ENCODE data around the gene MCUB. TPM values are rescaled to one million over a fixed set of nuclear protein-coding genes. Genes with fewer than 3 reads are reported as not detected.
"Not testable (repeated sequence)": the region's sequence is repeated elsewhere in the genome, so short reads cannot be mapped to it uniquely, and the experiment has no call there.

MCUB gene
- total and polyA plus RNA-seq, 9 of the 15 experiments (the other 6 are each of a cell fraction or from before 2014, with no cell fraction given): 1.4 to 21.5 (median 5.4) TPM

GRCh38 chr4:109592367-109592766, 32.3 kb downstream of the MCUB start (continued):
- TF ChIP-seq, protein P1, sequence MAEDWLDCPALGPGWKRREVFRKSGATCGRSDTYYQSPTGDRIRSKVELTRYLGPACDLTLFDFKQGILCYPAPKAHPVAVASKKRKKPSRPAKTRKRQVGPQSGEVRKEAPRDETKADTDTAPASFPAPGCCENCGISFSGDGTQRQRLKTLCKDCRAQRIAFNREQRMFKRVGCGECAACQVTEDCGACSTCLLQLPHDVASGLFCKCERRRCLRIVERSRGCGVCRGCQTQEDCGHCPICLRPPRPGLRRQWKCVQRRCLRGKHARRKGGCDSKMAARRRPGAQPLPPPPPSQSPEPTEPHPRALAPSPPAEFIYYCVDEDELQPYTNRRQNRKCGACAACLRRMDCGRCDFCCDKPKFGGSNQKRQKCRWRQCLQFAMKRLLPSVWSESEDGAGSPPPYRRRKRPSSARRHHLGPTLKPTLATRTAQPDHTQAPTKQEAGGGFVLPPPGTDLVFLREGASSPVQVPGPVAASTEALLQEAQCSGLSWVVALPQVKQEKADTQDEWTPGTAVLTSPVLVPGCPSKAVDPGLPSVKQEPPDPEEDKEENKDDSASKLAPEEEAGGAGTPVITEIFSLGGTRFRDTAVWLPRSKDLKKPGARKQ (CRISPR knock-in tag; IDR thresholded peaks at IDR 0.05): no peak
- no peak for TF ChIP-seq GATA2 (CRISPR knock-in tag; IDR thresholded peaks at IDR 0.05)
- no peak for TF ChIP-seq ZNF76 (CRISPR knock-in tag; IDR thresholded peaks at IDR 0.05; ENCODE audit: borderline replicate concordance)
- TF ChIP-seq CBX1 (IDR thresholded peaks at IDR 0.05; ENCODE audit: low read depth): no peak

DNA sequence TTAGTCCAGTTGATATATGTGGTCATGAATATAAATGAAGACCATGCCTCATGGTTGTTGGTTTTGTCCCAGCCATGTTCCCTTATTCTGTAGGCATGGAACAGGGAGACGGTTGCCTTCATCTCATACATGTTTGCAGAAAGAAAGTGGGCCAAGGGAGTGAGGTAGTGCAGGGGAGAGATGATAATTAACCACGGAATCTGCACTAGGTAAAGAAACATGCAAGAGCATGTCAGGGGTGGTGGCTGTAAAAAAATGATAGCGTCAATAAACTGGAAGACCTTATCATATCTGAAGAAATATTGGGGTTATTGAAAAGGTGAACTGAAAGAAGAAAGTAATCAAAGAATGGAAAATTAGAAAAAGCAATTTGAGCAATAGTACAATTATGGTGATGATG, 35.1 kb downstream of the MCUB start:
- H3K9ac ChIP-seq (ENCODE audit: insufficient read depth in 1 of 2, low read depth in 2 of 2, low read length in 2 of 2); H3K27me3 ChIP-seq (ENCODE audit: control insufficient read depth in 2 of 2, insufficient read depth in 2 of 2, low read length in 2 of 2); intact Hi-C loops (cut with micrococcal nuclease); H4K20me1 ChIP-seq (replicated peaks; ENCODE audit: control insufficient read depth, insufficient read depth, low read length); POLR2A ChIA-PET; H3K4me2 ChIP-seq (ENCODE audit: insufficient read depth, low read length); H3K9me3 ChIP-seq (replicated peaks; ENCODE audit: control insufficient read depth, insufficient read depth, low read depth, low read length); H3K9me1 ChIP-seq (ENCODE audit: control insufficient read depth, insufficient read depth, low read length); H3K4me3 ChIP-seq; CTCF ChIA-PET (ENCODE audit: low intra/inter-chr PET ratio); H2AFZ ChIP-seq (ENCODE audit: low read depth, low read length); BruUV-seq (replicated peaks); H3K79me2 ChIP-seq (ENCODE audit: control insufficient read depth, insufficient read depth, low read length); in situ Hi-C loops (cut with MboI); H3K4me1 ChIP-seq (replicated peaks in 1 of 2; ENCODE audit: control insufficient read depth in 2 of 2, insufficient read depth in 2 of 2, low read length in 2 of 2); H3K27ac ChIP-seq (ENCODE audit: extremely low read depth, low read depth, low read length); DNase-seq (ENCODE audit: extremely low read depth in 1 of 4, low spot score in 3 of 4); ATAC-seq; H3K36me3 ChIP-seq (ENCODE audit: control insufficient read depth, insufficient read depth, low read length): not testable (repeated sequence)
- WGBS (ENCODE audit: insufficient coverage, low coverage, missing lambda C conversion rate): 14% methylated on average over 3 of the region's 3 CpGs
- peak; percentile 42 for FAIRE-seq
